Measurements from ENCODE around the gene GTF2A2.
"Not testable (repeated sequence)": the region's sequence is repeated elsewhere in the genome, so short reads cannot be mapped to it uniquely, and the experiment has no call there.

GRCh38 chr15:59698065-59698464 lies 40.8 kb upstream of the GTF2A2 start:
- TF ChIP-seq CTCF, POLR2A, POLR2AphosphoS5, EP300 (IDR thresholded peaks at IDR 0.05): not testable (repeated sequence)
